ENCODE data around the gene SH2D7.
A peak's percentile ranks its signal among the peaks of the same experiment; 100 is the strongest.
"Not testable (repeated sequence)": the region's sequence is repeated elsewhere in the genome, so short reads cannot be mapped to it uniquely, and the experiment has no call there.

SH2D7 gene

DNA sequence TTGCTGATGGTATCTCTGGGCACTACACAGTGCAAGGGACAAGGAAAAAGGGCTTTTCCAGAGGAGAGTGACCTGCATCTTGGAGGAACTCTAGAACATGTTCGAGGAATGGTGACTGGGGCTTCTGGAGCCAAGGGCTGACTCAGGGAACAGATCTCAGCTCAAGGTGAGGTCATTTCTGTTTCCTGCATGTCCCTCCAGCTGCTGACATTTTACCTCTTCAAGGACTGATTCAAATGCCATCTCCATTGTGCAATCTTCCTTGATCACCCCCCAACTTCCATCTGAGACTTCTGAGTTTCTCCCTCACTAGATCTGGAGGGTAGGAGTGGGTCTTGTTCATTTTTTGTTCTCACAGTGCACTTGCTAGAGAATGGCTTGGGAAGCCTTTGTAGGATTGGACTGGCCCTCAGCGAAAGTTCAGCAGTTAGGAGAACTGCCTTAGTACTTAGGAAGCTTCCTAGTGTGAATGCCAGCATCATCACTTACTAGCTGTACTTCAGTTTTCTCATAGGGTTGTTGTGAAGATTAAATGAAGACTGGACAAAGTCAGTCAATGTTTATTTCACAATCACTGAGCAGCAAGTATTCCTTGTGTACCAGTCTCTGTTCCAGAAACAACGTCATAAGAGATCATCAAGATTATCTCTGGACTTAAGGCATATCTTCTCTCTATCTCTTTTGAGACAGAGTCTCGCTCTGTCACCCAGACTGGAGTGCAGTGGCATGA, 54.2 kb downstream of the SH2D7 start:
- no peak for DNase-seq (ENCODE audit: extremely low read depth, low read depth)

GRCh38 chr15:78147566-78147965, 55.2 kb downstream of the SH2D7 start:
- no peak for DNase-seq (ENCODE audit: extremely low read depth, low read depth)

More for the DNA sequence above, 54.2 kb downstream of the SH2D7 start:
- TF ChIP-seq, protein P1, sequence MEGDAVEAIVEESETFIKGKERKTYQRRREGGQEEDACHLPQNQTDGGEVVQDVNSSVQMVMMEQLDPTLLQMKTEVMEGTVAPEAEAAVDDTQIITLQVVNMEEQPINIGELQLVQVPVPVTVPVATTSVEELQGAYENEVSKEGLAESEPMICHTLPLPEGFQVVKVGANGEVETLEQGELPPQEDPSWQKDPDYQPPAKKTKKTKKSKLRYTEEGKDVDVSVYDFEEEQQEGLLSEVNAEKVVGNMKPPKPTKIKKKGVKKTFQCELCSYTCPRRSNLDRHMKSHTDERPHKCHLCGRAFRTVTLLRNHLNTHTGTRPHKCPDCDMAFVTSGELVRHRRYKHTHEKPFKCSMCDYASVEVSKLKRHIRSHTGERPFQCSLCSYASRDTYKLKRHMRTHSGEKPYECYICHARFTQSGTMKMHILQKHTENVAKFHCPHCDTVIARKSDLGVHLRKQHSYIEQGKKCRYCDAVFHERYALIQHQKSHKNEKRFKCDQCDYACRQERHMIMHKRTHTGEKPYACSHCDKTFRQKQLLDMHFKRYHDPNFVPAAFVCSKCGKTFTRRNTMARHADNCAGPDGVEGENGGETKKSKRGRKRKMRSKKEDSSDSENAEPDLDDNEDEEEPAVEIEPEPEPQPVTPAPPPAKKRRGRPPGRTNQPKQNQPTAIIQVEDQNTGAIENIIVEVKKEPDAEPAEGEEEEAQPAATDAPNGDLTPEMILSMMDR (IDR thresholded peaks at IDR 0.05; ENCODE audit: low read depth, low read length): no peak

DNA sequence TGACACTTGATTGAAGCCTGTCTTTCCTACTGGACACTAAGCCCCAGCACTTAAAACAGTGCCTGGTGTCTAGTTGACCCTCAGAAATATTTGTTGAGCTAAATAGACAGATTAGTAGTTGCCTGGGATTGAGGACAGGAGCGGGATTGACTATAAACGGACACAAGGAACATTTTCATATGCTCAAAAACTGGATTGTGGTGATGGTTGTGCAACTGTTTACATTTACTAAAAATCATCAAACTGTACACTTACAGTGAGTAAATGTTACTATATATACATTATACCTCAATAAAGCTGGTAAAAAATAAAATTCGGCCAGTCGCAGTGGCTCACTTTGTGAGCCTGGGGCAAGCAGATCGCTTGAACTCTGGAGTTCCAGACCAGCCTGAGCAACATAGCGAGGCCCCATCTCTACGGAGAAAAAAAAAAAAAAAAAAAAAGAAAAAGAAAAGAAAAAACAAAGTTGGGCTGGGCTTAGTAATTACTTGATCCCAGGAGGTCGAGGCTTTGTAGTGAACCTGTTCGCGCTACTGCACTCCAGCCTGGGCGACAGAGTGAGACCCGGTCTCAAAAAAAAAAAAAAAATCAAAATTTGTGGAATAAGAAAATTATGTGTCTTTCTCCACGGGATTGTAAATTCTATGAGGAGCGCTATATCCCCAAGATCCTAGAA, 56.2 kb downstream of the SH2D7 start:
- DNase-seq (ENCODE audit: extremely low read depth, low read depth): no peak
- TF ChIP-seq, protein P1 (IDR thresholded peaks at IDR 0.05; ENCODE audit: low read depth, low read length): no peak

More at GRCh38 chr15:78147566-78147965, 55.2 kb downstream of the SH2D7 start:
- TF ChIP-seq, protein P1 (IDR thresholded peaks at IDR 0.05; ENCODE audit: low read depth, low read length): no peak

- TF ChIP-seq, protein P1 (IDR thresholded peaks at IDR 0.05; ENCODE audit: low read depth, low read length): no peak
- peak; percentile 90 for DNase-seq (ENCODE audit: extremely low read depth, low read depth)
Measured at GRCh38 chr15:78149068-78149804, 56.9 kb downstream of the SH2D7 start, which contains the start of gene IDH3A. Gene IDH3A (plus strand): TSS chr15:78149362. CDS start chr15:78149404, 42 bp downstream.

DNA sequence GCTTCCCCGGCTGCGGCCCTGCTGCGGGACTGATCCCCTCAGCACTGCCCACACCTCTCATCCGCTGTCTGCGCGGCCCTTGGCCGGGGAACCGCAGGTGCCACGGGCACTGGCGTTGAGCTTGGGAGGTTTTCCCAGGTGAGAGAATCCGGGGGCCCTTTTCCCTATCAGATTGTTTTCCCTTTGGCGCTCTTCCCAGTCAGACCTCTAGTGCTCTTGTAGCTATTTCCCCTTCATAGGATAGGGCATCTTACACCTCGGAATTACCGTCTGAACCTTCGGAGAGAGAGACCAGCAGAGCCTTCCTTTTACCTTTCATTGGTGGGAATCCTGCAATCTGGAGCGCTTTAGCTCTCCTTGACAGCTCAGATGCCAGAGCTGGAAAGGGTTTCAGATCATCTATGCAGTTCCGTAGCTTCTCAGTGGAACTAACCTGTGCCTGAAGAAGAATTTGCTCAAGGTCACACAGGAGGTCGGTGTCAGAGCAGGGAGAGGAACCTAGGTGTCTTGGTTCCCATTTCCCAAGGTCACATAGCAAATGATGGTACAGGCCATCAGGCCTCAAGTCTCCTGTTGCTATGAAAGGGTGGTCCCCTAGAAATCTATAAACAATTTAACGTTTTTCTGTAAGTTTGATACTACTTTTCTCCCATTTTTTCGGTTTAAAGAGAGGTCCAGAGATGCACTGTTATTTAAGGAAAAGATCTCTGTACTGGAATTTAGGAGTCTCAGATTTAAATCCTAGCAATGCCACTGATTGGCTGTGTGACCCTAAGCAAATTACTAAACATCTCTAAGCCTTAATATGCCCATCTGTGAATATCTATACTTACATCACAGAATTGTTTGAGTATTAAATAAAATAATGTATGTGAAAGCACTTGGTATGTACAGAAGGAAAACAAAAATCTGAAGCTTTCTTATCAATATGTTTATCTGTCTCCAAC, 57.7 kb downstream of the SH2D7 start:
- TF ChIP-seq, protein P1 (IDR thresholded peaks at IDR 0.05; ENCODE audit: low read depth, low read length): no peak
- DNase-seq (ENCODE audit: extremely low read depth, low read depth): no peak

- DNase-seq (ENCODE audit: extremely low read depth, low read depth): not testable (repeated sequence)
Measured at GRCh38 chr15:78151075-78151474, 58.7 kb downstream of the SH2D7 start.
